ENCODE results near the gene DNPEP. TPM values are rescaled to one million over a fixed set of nuclear protein-coding genes. Genes with fewer than 3 reads are reported as not detected.

Gene DNPEP
- 10 to 100 TPM; 52.6 to 70.5 TPM for total RNA-seq
- long read RNA-seq, transcript DNPEP-201 (15 exons, 2,425 nt), result major isoform, 55 of 86 reads
- long read RNA-seq, transcript DNPEP-217 (15 exons, 2,408 nt), result minor isoform, 6 of 86 reads
- long read RNA-seq, transcript DNPEP-203 (15 exons, 1,657 nt), result minor isoform, 8 of 86 reads
- long read RNA-seq, partial matches to known transcripts, result 11 of 86 reads
- long read RNA-seq, other reads (novel, unspliced or antisense), result 5 of 86 reads

GRCh38 chr2:219387306-219388120 lies at the start of gene DNPEP:
TSS of gene DNPEP (minus strand) at chr2:219387912. CDS start at chr2:219387794, 118 bp downstream.
- intact Hi-C loops (cut with DNase I), result no loop called here
- peak; percentile 77 to 79 for ATAC-seq

GRCh38 chr2:219437141-219437540 lies 49.4 kb upstream of the DNPEP start:
- ATAC-seq, result no peak
- DNase-seq, result no peak
- intact Hi-C loops (cut with DNase I), result no loop called here

More at GRCh38 chr2:219387306-219388120, at the start of gene DNPEP:
- peak; percentile 94 for DNase-seq

- ATAC-seq (no peak), DNase-seq (no peak)
- intact Hi-C loops (cut with DNase I), result no loop called here
Observed at GRCh38 chr2:219436491-219436890, 48.8 kb upstream of the DNPEP start.

GRCh38 chr2:219435701-219436100 lies 48.0 kb upstream of the DNPEP start:
- ATAC-seq, result peak in 1 of 2 donors; percentile 7
- intact Hi-C loops (cut with DNase I), result no loop called here

GRCh38 chr2:219434718-219435525 lies 47.2 kb upstream of the DNPEP start, which contains the start of gene SPEG:
TSS of gene SPEG (plus strand) at chr2:219434843. CDS start at chr2:219434978, 135 bp downstream.
- DNase-seq, result no peak
- ATAC-seq, result peak; percentile 50 to 58
- intact Hi-C loops (cut with DNase I), result no loop called here

More at GRCh38 chr2:219435701-219436100, 48.0 kb upstream of the DNPEP start:
- no peak for DNase-seq

GRCh38 chr2:219434468-219434717 lies 46.7 kb upstream of the DNPEP start:
- DNase-seq (no peak), ATAC-seq (no peak)
- intact Hi-C loops (cut with DNase I), result no loop called here

GRCh38 chr2:219433666-219434467 lies 46.2 kb upstream of the DNPEP start:
- peak; percentile 7 to 14 for ATAC-seq
- intact Hi-C loops (cut with DNase I), result no loop called here

GRCh38 chr2:219430633-219431615 lies 43.2 kb upstream of the DNPEP start:
- DNase-seq (peak; percentile 55), ATAC-seq (peak; percentile 66 to 73)
- intact Hi-C loops (cut with DNase I), result no loop called here

More at GRCh38 chr2:219433666-219434467, 46.2 kb upstream of the DNPEP start:
- DNase-seq, result no peak

GRCh38 chr2:219429958-219430606 lies 42.4 kb upstream of the DNPEP start:
- ATAC-seq (peak in 1 of 2 donors; percentile 1), DNase-seq (no peak)
- intact Hi-C loops (cut with DNase I), result no loop called here

- peak in 1 of 2 donors; percentile 4 for ATAC-seq
- DNase-seq, result no peak
- intact Hi-C loops (cut with DNase I), result no loop called here
Observed at GRCh38 chr2:219428469-219428868, 40.8 kb upstream of the DNPEP start.

GRCh38 chr2:219426534-219427136 lies 38.9 kb upstream of the DNPEP start:
- ATAC-seq (no peak), DNase-seq (no peak)
- intact Hi-C loops (cut with DNase I), result no loop called here

- ATAC-seq (peak in 1 of 2 donors; percentile 1), DNase-seq (no peak)
- intact Hi-C loops (cut with DNase I), result no loop called here
Observed at GRCh38 chr2:219426068-219426443, 38.3 kb upstream of the DNPEP start.

GRCh38 chr2:219425238-219426067 lies 37.7 kb upstream of the DNPEP start:
- intact Hi-C loops (cut with DNase I), result no loop called here
- DNase-seq, result no peak

GRCh38 chr2:219423652-219424377 lies 36.1 kb upstream of the DNPEP start:
- no peak for DNase-seq
- intact Hi-C loops (cut with DNase I), result no loop called here
- no peak for ATAC-seq

More at GRCh38 chr2:219425238-219426067, 37.7 kb upstream of the DNPEP start:
- ATAC-seq, result peak in 1 of 2 donors; percentile 0

GRCh38 chr2:219422952-219423534 lies 35.3 kb upstream of the DNPEP start:
- intact Hi-C loops (cut with DNase I), result no loop called here
- DNase-seq, result no peak
- no peak for ATAC-seq
